Fibroblast of peridontal ligament (primary cell): Measurements from ENCODE around the gene TSPAN9.
A peak's percentile ranks its signal among the peaks of the same experiment; 100 is the strongest.

ENCODE experiments used
- DNase-seq: peaks from one replicate; pipeline ENCODE4 v3.0.0-alpha.2; 2010; ENCODE audit errors: extremely low read depth

Gene TSPAN9

DNA sequence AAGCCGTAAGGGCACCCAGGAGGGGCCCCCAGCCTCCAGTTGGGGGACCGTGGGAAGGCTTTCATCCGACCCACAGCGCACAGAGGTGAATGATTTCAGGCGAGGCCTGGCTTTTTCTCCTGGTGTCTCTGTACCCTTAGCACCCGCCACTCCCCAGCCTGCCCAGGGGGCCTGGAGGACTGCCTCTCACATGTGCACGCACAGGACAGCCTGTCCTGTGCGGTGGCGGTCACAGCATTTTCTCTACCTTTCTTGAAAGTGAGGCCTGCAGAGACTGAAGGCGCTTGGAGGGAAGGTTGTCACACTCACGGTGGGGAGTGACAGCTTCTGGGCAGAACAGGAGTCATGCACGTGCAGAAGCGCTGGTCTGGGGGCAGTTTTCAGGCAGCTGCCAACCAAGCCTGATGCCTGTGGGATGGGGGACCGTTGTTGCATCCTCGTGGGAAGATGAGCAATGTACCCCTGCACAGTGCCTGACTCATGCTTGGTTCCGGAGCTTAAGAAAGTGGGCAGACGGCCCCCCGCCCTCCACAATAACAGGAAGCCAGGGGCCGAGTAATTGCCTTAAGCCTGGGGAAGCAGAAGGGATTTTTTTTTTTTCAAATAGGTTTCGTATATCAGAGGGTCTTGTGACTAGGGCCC lies 148.1 kb downstream of the TSPAN9 start:
- peak; percentile 19 for DNase-seq

GRCh38 chr12:3225796-3226180 lies 148.6 kb downstream of the TSPAN9 start:
- no peak for DNase-seq

GRCh38 chr12:3226264-3226663 lies 149.1 kb downstream of the TSPAN9 start:
- no peak for DNase-seq

GRCh38 chr12:3227076-3227975 lies 150.1 kb downstream of the TSPAN9 start:
- no peak for DNase-seq

- DNase-seq = no peak
These were observed 151.4 kb downstream of the TSPAN9 start for GRCh38 chr12:3228552-3228951.

- no peak for DNase-seq
These were observed 152.4 kb downstream of the TSPAN9 start for GRCh38 chr12:3229577-3229976.

DNA sequence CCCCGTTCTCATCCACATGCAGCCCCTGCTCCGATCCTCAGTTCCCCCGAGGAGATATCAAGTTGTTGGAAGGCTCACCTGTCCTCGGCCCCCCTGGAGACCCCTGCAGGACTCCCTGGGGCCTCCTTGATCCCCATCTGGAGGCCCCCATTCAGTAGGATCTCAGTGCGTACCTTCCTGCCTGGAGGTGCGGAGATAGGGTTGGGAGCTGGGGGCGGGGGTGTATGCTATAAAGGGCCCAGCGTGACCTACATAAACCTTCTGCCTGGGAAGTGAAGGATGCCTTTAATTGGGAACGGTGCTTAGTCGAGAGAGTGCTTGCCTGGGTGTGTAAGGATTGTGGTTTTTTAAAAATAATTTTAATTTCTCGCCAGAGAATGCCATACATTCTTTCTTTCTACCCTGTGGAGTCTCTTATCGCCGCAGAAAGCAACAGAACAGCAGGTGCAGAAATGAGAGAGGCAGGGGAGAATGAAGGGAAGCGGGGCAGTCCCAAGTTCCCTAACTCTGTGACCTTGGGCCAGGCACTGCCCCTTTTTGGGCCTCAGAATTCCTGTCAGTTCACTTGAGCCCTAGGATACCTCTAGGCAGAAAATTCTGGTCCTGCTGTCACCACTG lies 153.7 kb downstream of the TSPAN9 start:
- DNase-seq = no peak

- DNase-seq = no peak
These were observed 154.3 kb downstream of the TSPAN9 start for GRCh38 chr12:3231399-3231876.

- DNase-seq = no peak
These were observed 156.6 kb downstream of the TSPAN9 start for GRCh38 chr12:3233797-3234196.

DNA sequence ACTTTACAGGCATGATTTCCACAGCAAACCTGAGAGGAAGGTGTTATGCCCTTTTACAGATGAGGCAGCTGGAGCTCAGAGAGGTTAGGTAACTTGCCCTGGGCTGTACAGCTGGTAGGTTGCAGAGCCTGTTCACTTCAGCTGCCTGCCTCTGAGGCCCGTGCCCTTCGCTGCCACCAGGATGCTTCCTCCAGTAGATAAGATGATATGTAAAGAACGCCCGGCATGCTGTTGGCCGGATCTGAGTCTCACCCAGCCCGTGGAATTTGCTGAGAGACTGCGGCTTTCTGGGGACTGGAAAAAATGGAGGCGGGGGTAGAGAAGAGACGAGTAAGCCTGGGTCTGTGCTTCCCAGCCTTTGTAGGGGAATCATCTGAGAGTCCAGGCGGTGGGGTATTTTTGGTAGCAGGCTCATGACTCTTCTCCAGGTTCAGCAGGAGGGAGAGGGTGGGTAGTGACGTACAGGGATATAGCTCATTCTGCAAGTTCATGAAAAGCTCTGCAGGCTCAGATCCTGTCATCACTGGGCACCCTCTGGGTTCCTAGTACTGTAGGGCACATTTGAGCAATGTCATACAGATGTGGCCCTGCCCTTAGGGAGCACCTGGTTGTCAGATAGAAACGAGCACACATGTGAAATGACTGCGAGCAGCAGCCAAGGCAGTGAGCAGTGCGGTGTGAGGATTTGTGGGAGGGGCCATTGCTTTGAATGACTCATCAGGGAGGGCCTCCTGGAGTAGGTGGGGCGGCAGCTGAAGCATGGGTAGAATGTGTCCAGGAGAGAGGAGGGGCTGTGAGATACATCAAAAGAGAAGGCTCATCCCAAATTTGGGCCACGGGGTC lies 159.4 kb downstream of the TSPAN9 start:
- DNase-seq = no peak

- DNase-seq = no peak
These were observed 161.0 kb downstream of the TSPAN9 start for GRCh38 chr12:3238196-3238595.

DNA sequence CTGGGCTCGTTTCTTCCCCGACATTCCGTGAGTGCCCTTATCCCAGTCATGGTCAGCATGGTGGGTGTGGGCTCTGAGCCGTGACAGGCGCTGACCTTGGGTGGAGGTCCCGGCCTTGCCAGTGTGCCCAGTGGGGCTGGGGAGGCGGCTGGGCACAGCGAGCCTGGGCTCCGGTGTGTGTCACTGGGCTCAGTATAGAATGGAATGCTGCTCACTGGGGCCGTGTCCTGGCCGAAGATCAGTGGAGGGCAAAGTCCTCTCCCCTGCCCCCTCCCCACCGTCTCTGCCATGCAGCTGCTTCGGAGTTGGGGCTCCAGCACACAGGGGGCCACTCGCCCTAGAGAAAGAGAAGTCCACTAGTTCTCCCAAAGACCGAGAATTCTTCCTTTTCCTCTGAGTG lies 164.4 kb downstream of the TSPAN9 start:
- DNase-seq = no peak

GRCh38 chr12:3242199-3242863 lies 165.2 kb downstream of the TSPAN9 start:
- DNase-seq = no peak

DNA sequence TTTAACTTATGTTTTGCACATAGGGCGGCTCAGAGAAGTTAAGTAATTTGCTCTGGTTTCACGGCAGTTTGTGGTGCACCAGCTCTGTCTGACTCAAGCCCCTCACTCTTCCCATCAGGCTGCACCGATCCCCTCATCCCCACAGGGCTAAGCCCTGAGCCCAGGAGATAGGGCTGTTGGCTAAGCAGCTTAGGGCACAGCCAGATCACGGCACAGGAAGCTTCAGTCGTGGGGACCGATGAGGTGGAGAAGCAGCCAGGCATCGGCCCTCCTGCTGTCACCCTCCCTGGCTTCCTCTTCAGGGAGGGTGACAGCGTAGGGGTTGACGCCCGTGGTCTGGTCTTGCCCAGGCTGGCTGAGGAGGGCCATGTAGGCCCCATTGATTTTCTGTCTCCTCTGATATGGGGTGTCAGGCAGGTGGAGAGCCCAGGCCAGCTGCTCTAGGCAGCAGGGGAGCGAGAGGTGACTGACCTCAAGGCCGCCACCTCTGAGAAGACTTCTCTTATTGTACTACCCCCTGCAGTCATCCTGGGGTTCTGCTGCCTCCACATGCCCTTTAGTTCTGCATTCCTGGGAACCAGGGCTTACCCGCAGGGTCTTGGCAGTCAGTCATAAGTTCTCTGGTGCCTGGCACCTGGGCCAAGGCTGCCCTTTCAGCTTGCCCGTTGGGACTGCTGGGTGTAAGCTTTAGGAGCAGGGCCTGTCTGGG lies 166.4 kb downstream of the TSPAN9 start:
- no peak for DNase-seq

GRCh38 chr12:3244219-3244750 lies 167.1 kb downstream of the TSPAN9 start:
- DNase-seq = no peak

- no peak for DNase-seq
These were observed 169.1 kb downstream of the TSPAN9 start for GRCh38 chr12:3246253-3246652.

GRCh38 chr12:3247077-3247476 lies 169.9 kb downstream of the TSPAN9 start:
- DNase-seq = no peak

DNA sequence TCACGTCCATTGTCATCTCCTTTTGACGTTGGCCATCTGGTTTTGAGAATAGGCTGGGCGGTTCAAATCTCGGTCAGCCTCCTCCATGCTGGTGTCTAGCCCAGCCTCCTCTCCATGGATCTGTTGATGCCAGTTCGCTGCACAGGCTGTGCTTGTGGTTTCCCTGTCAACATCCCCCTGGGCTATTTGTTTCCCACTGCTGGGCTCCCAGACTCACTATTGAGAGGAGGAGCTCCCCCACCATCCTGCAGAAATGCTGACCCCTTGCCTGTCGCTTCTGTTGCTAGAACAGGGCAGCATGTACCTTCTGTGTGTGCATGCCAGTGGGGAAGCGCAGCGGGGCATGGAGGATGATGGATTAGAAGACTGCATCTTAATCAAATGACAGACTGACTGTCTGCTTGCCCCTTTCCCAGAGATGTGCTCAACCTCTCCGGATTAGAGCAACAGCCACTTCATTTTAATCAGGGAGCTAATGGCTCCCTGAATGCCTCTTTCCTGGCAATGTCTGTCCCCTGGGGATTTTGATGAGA lies 170.5 kb downstream of the TSPAN9 start:
- DNase-seq = no peak

- DNase-seq = no peak
These were observed 172.1 kb downstream of the TSPAN9 start for GRCh38 chr12:3249081-3249800.
